ENCODE measurements around the gene TENM3. TPM values are rescaled to one million over a fixed set of nuclear protein-coding genes. Genes with fewer than 3 reads are reported as not detected.

Gene TENM3
- total and polyA plus RNA-seq, 2 of the 8 experiments (the other 6 are each of a cell fraction or from before 2014, with no cell fraction given): 36.9 to 69.3 TPM

DNA sequence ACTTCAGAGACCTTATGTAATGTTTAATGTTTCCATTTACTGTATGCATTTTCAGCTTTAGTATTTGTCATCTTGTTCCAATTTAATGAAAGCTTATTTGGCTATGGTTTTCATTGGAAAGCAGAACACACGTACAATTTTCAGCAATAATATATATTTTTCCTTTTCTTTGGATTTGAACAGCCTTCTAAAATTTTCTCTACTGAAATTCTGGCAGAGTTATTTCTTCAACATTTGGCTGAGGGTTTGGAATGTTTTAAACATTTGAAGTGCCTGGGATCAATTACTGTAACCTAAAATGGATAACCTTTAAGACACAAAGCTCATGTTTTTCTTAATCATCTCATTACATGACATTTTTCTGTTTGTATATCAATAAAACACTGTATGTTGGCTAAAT is 156.9 kb downstream of the TENM3 start (continued):
- TF ChIP-seq KDM1A (IDR thresholded peaks at IDR 0.05; ENCODE audit: borderline replicate concordance, low read length): no peak
